Neuronal stem cell (in vitro differentiated cells): Measurements from ENCODE around the gene FAM219A.

ENCODE experiments used
- DNase-seq: peaks from one replicate; pipeline ENCODE4 v3.0.0-alpha.2; 2013; ENCODE audit warnings: low spot score
- H2AFZ ChIP-seq: one replicate; pipeline ENCODE4 v1.6.1; 2013; ENCODE audit warnings: mild to moderate bottlenecking, low read length, inconsistent platforms
- H2AK5ac ChIP-seq: 2 replicates; pipeline ENCODE4 v1.6.1; 2013; ENCODE audit warnings: low read depth, mild to moderate bottlenecking, inconsistent platforms, low read length, moderate library complexity, mixed read lengths
- H2BK120ac ChIP-seq: 2 replicates; pipeline ENCODE4 v1.6.1; 2013; ENCODE audit warnings: low read depth, mild to moderate bottlenecking, inconsistent platforms, low read length, moderate library complexity, mixed read lengths
- H2BK12ac ChIP-seq: one replicate; pipeline ENCODE4 v1.6.1; 2013; ENCODE audit warnings: low read length, inconsistent platforms
- H2BK15ac ChIP-seq: 2 replicates; pipeline ENCODE4 v1.6.1; 2013; ENCODE audit warnings: mild to moderate bottlenecking, low read length, inconsistent platforms, mixed read lengths
- H2BK5ac ChIP-seq: one replicate; pipeline ENCODE4 v1.6.1; 2013; ENCODE audit warnings: inconsistent platforms, mild to moderate bottlenecking, low read length, moderate library complexity
- H3K14ac ChIP-seq: one replicate; pipeline ENCODE4 v1.6.1; 2013; ENCODE audit warnings: low read length, inconsistent platforms
- H3K18ac ChIP-seq: 2 replicates; pipeline ENCODE4 v1.6.1; 2013; ENCODE audit warnings: low read length, inconsistent platforms
- H3K23ac ChIP-seq: 2 replicates; pipeline ENCODE4 v1.6.1; 2013; ENCODE audit warnings: low read depth, mild to moderate bottlenecking, mixed read lengths, low read length, inconsistent platforms; ENCODE audit not compliant: poor library complexity
- H3K27ac ChIP-seq: replicated peaks from 3 replicates; pipeline ENCODE4 v1.5.1; 2013; ENCODE audit warnings: low read length, inconsistent platforms
- H3K27me3 ChIP-seq, 3 experiments: 2 replicates each; pipeline ENCODE4 v1.6.1; 2013; ENCODE audit warnings: low read length in 3 of 3, mild to moderate bottlenecking in 2 of 3, inconsistent platforms in 1 of 3, low read depth in 1 of 3, mixed read lengths in 1 of 3, moderate library complexity in 1 of 3; ENCODE audit not compliant: control insufficient read depth in 3 of 3, insufficient read depth in 3 of 3
- H3K36me3 ChIP-seq, 2 donors: replicated peaks in 1 of 2; 2 replicates each; pipeline ENCODE4 v1.6.1; 2013; ENCODE audit warnings: low read length in 2 of 2; ENCODE audit not compliant: control insufficient read depth in 2 of 2, insufficient read depth in 2 of 2
- H3K4ac ChIP-seq: 2 replicates; pipeline ENCODE4 v1.6.1; 2013; ENCODE audit warnings: inconsistent platforms, mild to moderate bottlenecking, low read length, moderate library complexity
- H3K4me1 ChIP-seq, 2 donors: 1 replicate in 1 of 2; 2 replicates in 1 of 2; pipeline ENCODE4 v1.6.1; 2013; ENCODE audit warnings: low read length in 2 of 2, low read depth in 1 of 2; ENCODE audit not compliant: control insufficient read depth in 2 of 2, insufficient read depth in 1 of 2
- H3K4me2 ChIP-seq: one replicate; pipeline ENCODE4 v1.6.1; 2013; ENCODE audit warnings: mild to moderate bottlenecking, low read length, inconsistent platforms; ENCODE audit not compliant: insufficient read depth, poor library complexity, severe bottlenecking
- H3K4me3 ChIP-seq, 2 donors: 2 replicates each; pipeline ENCODE4 v1.5.1; 2013; ENCODE audit warnings: low read length in 2 of 2, mild to moderate bottlenecking in 2 of 2, inconsistent platforms in 1 of 2, moderate library complexity in 1 of 2
- H3K79me1 ChIP-seq: one replicate; pipeline ENCODE4 v1.6.1; 2013; ENCODE audit warnings: low read depth, mild to moderate bottlenecking, inconsistent platforms, low read length, moderate library complexity
- H3K9ac ChIP-seq: one replicate; pipeline ENCODE4 v1.6.1; 2013; ENCODE audit warnings: mild to moderate bottlenecking, low read depth, low read length, inconsistent platforms; ENCODE audit not compliant: poor library complexity
- H3K9me3 ChIP-seq, 2 donors: replicated peaks in 1 of 2; 2 replicates each; pipeline versions ENCODE3 to v1.6.1; 2013; ENCODE audit warnings: low read length in 2 of 2, mild to moderate bottlenecking in 2 of 2, inconsistent platforms in 1 of 2, low read depth in 1 of 2, mixed read lengths in 1 of 2, moderate library complexity in 1 of 2; ENCODE audit not compliant: control insufficient read depth in 2 of 2, insufficient read depth in 1 of 2
- H4K8ac ChIP-seq: one replicate; pipeline ENCODE4 v1.6.1; 2013; ENCODE audit warnings: low read depth, mild to moderate bottlenecking, inconsistent platforms, low read length, moderate library complexity
- H4K91ac ChIP-seq: one replicate; pipeline ENCODE4 v1.6.1; 2013; ENCODE audit warnings: low read length, low read depth, mild to moderate bottlenecking, inconsistent platforms; ENCODE audit not compliant: poor library complexity
- WGBS, 2 donors: extraction: QIAGEN DNeasy Blood & Tissue Kit; methylation state at CpG; one replicate each; pipeline ENCODE4 v1.1.7; 2013; ENCODE audit warnings: missing lambda C conversion rate in 2 of 2, mixed read lengths in 1 of 2; ENCODE audit not compliant: insufficient read length in 2 of 2, insufficient replicate concordance in 1 of 2; ENCODE audit errors: extremely low coverage in 2 of 2; 5-methylcytosine and 5-hydroxymethylcytosine counted together

FAM219A gene

GRCh38 chr9:34505370-34506120, 47.2 kb upstream of the FAM219A start:
- Histone ChIP-seq H3K27me3 (no peaks in the 10 kb centered on the region), H2BK5ac (no peak overlapping the region), H2BK120ac (no peak overlapping the region), H3K9ac (no peak overlapping the region), H3K27ac (no peak overlapping the region), H3K4me3 (no peak overlapping the region), H3K9me3 (no peaks in the 10 kb centered on the region), H3K4ac (no peak overlapping the region), H3K36me3 (no peaks in the 10 kb centered on the region), H2BK12ac (no peak overlapping the region), H3K79me1 (no peaks in the 10 kb centered on the region), H3K4me2 (no peak overlapping the region), H3K14ac (no peak overlapping the region), H4K8ac (no peak overlapping the region), H2BK15ac (no peak overlapping the region), H4K91ac (no peak overlapping the region), H3K18ac (no peak overlapping the region), H3K23ac (no peak overlapping the region), H3K4me1 (peaks cover 6 to 14% of the 10 kb centered on the region in 2 donors), H2AFZ (no peak overlapping the region), H2AK5ac (no peak overlapping the region)
- no CpG with 5 or more reads among the region's 5 CpGs for WGBS, 2 donors
- no peak for DNase-seq

- Histone ChIP-seq H4K91ac (no peak overlapping the region), H2BK15ac (no peak overlapping the region), H3K9me3 (no peaks in the 10 kb centered on the region), H3K79me1 (no peaks in the 10 kb centered on the region), H3K9ac (no peak overlapping the region), H3K18ac (no peak overlapping the region), H3K4ac (no peak overlapping the region), H3K36me3 (no peaks in the 10 kb centered on the region), H3K27ac (no peak overlapping the region), H3K4me1 (peaks cover 0 to 22% of the 10 kb centered on the region in 2 donors), H3K14ac (no peak overlapping the region), H2AFZ (no peak overlapping the region), H2BK5ac (no peak overlapping the region), H3K4me2 (no peak overlapping the region), H2AK5ac (no peak overlapping the region), H4K8ac (no peak overlapping the region), H3K4me3 (no peak overlapping the region), H2BK120ac (no peak overlapping the region), H3K27me3 (no peaks in the 10 kb centered on the region), H2BK12ac (no peak overlapping the region), H3K23ac (no peak overlapping the region)
- no peak for DNase-seq
Observed at GRCh38 chr9:34503406-34503805, 45.0 kb upstream of the FAM219A start.

DNA sequence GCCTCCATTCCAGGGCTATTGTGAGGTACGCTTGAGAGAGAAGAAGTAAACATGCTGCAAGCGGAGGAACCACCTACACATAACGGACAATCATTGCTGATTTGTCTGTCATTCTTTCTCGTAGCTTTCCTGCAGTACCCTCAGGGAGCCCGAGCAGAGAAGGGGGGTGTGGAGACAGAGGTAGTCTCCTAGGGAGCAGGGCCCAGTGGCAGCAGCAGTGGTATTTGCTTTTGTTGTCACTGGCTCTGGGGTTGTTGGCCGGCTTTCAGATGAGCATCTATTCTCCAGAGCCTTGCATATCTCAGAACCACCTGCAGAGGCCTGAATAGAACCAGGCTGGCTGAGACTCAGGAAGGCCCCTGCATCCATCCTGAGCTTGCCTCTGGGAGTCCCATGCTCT, 44.5 kb upstream of the FAM219A start:
- H3K18ac ChIP-seq = no peak overlapping the region
- WGBS, 2 donors = no CpG with 5 or more reads among the region's 6 CpGs
- no peak overlapping the region for H4K91ac ChIP-seq
- H3K4me2 ChIP-seq = no peak overlapping the region
- no peak overlapping the region for H2BK120ac ChIP-seq
- no peak for DNase-seq
- H2BK15ac ChIP-seq = no peak overlapping the region
- no peak overlapping the region for H4K8ac ChIP-seq
- peaks cover 0 to 27% of the 10 kb centered on the region in 2 donors for H3K4me1 ChIP-seq
- H2AFZ ChIP-seq = no peak overlapping the region
- H3K27me3 ChIP-seq = no peaks in the 10 kb centered on the region
- H3K27ac ChIP-seq = no peak overlapping the region
- no peak overlapping the region for H3K9ac ChIP-seq
- H3K23ac ChIP-seq = no peak overlapping the region
- H3K14ac ChIP-seq = no peak overlapping the region
- H2BK12ac ChIP-seq = no peak overlapping the region
- H3K4ac ChIP-seq = no peak overlapping the region
- H2BK5ac ChIP-seq = no peak overlapping the region
- no peak overlapping the region for H3K4me3 ChIP-seq
- H3K36me3 ChIP-seq = no peaks in the 10 kb centered on the region
- H3K9me3 ChIP-seq = no peaks in the 10 kb centered on the region
- no peak overlapping the region for H2AK5ac ChIP-seq
- H3K79me1 ChIP-seq = no peaks in the 10 kb centered on the region

GRCh38 chr9:34502471-34502870, 44.1 kb upstream of the FAM219A start:
- no CpG with 5 or more reads among the region's 10 CpGs for WGBS, 2 donors
- no peak overlapping the region for H4K8ac ChIP-seq

More at GRCh38 chr9:34502471-34502870, 44.1 kb upstream of the FAM219A start:
- DNase-seq = no peak
- H3K4me2 ChIP-seq = no peak overlapping the region
- no peak overlapping the region for H3K9ac ChIP-seq
- H2BK12ac ChIP-seq = no peak overlapping the region
- H2BK15ac ChIP-seq = no peak overlapping the region
- no peaks in the 10 kb centered on the region for H3K36me3 ChIP-seq
- H2AK5ac ChIP-seq = no peak overlapping the region
- no peak overlapping the region for H2BK5ac ChIP-seq
- H2AFZ ChIP-seq = no peak overlapping the region
- H3K27me3 ChIP-seq = no peaks in the 10 kb centered on the region
- H3K4ac ChIP-seq = no peak overlapping the region
- no peaks in the 10 kb centered on the region for H3K9me3 ChIP-seq
- H2BK120ac ChIP-seq = no peak overlapping the region
- H3K18ac ChIP-seq = no peak overlapping the region
- no peak overlapping the region for H3K14ac ChIP-seq
- no peak overlapping the region for H4K91ac ChIP-seq
- H3K79me1 ChIP-seq = no peaks in the 10 kb centered on the region
- H3K23ac ChIP-seq = no peak overlapping the region
- peaks cover 0 to 30% of the 10 kb centered on the region in 2 donors for H3K4me1 ChIP-seq
- H3K27ac ChIP-seq = no peak overlapping the region
- H3K4me3 ChIP-seq = no peak overlapping the region
